PC-9 (cell line): ENCODE data around the gene HSPA12A. TPM values are rescaled to one million over a fixed set of nuclear protein-coding genes. Genes with fewer than 3 reads are reported as not detected.

ENCODE experiments used
- BruUV-seq: library from RNA; stranded (reverse); fragments of 400-500 nt; replicated peaks from 2 replicates; lab custom pipeline; 2021; lab: Mats Ljungman, UMichigan
- CTCF ChIA-PET: fragments of 300-600 bp; sonication (Branson Sonifier 250); formaldehyde crosslinking; loops from one replicate; lab custom pipeline; 2022; ENCODE audit warnings: antibody characterized with exemption; lab: Charles Lee
- POLR2A ChIA-PET: fragments of 300-600 bp; sonication (Branson Sonifier 250); formaldehyde crosslinking; loops from one replicate; lab custom pipeline; 2022; ENCODE audit warnings: antibody characterized with exemption; ENCODE audit not compliant: unreplicated experiment; lab: Charles Lee
- DNase-seq, 2 experiments: peaks; one replicate each; pipeline versions ENCODE4 v3.0.0 to v3.0.0-alpha.2; 2015 to 2022; ENCODE audit warnings: mixed read lengths in 1 of 2
- H2AFZ ChIP-seq: fragments of 200-600 bp; sonication (generic); 2 replicates; pipeline ENCODE4 v1.8.1; 2017; ENCODE audit warnings: antibody characterized with exemption
- H3F3A ChIP-seq: fragments of 200-600 bp; sonication (generic); 2 replicates; pipeline ENCODE4 v1.8.1; 2017; ENCODE audit warnings: antibody characterized with exemption, mild to moderate bottlenecking, low read depth; ENCODE audit not compliant: insufficient read depth
- H3K27ac ChIP-seq: fragments of 200-600 bp; sonication (generic); 2 replicates; pipeline ENCODE4 v1.6.1; 2016; ENCODE audit warnings: mixed run types
- H3K27me3 ChIP-seq: fragments of 200-600 bp; sonication (generic); 2 replicates; pipeline ENCODE4 v1.6.1; 2016; ENCODE audit warnings: low read depth, mixed run types; ENCODE audit not compliant: insufficient read depth
- H3K36me3 ChIP-seq: fragments of 200-600 bp; sonication (generic); 2 replicates; pipeline ENCODE4 v1.6.1; 2016; ENCODE audit warnings: low read depth, mixed run types
- H3K4me1 ChIP-seq: fragments of 200-600 bp; sonication (generic); replicated peaks from 2 replicates; pipeline ENCODE4 v1.6.1; 2016; ENCODE audit warnings: mixed run types; ENCODE audit not compliant: insufficient read depth
- H3K4me2 ChIP-seq: fragments of 200-600 bp; sonication (generic); 2 replicates; pipeline ENCODE4 v1.6.1; 2017; ENCODE audit warnings: mixed run types
- H3K4me3 ChIP-seq: fragments of 200-600 bp; sonication (generic); 2 replicates; pipeline ENCODE4 v1.6.1; 2016; ENCODE audit warnings: mixed run types
- H3K79me2 ChIP-seq: fragments of 200-600 bp; sonication (generic); 2 replicates; pipeline ENCODE4 v1.6.1; 2017; ENCODE audit warnings: low read depth, mixed run types
- H3K9me2 ChIP-seq: fragments of 200-600 bp; sonication (generic); 2 replicates; pipeline ENCODE4 v1.8.1; 2017; ENCODE audit warnings: mild to moderate bottlenecking; ENCODE audit not compliant: insufficient read depth
- H3K9me3 ChIP-seq: fragments of 200-600 bp; sonication (generic); 2 replicates; pipeline ENCODE4 v1.8.1; 2016; ENCODE audit warnings: low read depth; ENCODE audit not compliant: insufficient read depth
- H4K20me1 ChIP-seq: fragments of 200-600 bp; sonication (generic); 2 replicates; pipeline ENCODE4 v1.8.1; 2017; ENCODE audit not compliant: insufficient read depth
- EZH2 ChIP-seq: fragments of 200-600 bp; sonication (generic); IDR thresholded peaks from 2 replicates; pipeline ENCODE4 v1.8.0; 2017; ENCODE audit warnings: antibody characterized with exemption, low read depth
- intact Hi-C: fragments of 100-400 bp; cut with micrococcal nuclease; formaldehyde crosslinking; loops from one replicate; pipeline ENCODE4 v1.10.0; 2022; ENCODE audit not compliant: unreplicated experiment
- total RNA-seq: library from RNA; stranded (reverse); gene quantifications from 2 replicates; pipeline ENCODE4 v1.2.3, GENCODE V29; 2021
- TF ChIP-seq, protein P1 (sequence below): fragments of 200-600 bp; sonication (generic); conservative IDR thresholded peaks from 2 replicates; pipeline ENCODE4 v1.6.1; 2017; ENCODE audit warnings: mixed run types, antibody characterized with exemption, mild to moderate bottlenecking, moderate library complexity

Gene HSPA12A
- total RNA-seq, 1 experiment from 2014 or later = 12.1 TPM

DNA sequence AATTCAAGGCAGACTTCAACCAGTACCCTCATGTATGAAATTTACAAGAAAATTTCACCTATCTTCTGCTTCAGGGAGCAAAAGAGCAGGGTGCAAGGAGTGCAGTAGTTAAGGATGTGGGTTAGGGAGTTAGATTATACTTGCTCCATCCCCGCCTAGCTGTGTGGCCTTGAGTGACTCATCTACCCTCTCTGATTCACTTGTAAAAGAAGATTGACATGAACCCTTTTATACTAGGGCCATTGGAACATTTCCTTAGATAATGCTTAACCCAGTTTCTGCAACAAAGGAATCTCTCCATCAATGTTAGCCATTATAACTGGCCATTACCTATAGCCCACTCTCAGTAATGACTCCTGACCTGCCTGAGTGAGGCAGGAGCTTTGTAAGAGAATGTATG, 10.2 kb upstream of the HSPA12A start:
- Histone ChIP-seq H3K4me2 (no peak overlapping the region), H3K4me1 (peaks cover 13% of the 10 kb centered on the region), H3K4me3 (no peak overlapping the region), H4K20me1 (no peaks in the 10 kb centered on the region), H2AFZ (no peak overlapping the region), H3K36me3 (no peaks in the 10 kb centered on the region), H3K9me3 (no peaks in the 10 kb centered on the region), H3F3A (peaks cover 10% of the 10 kb centered on the region; the same call in 1 of the 2 replicates), H3K27me3 (no peaks in the 10 kb centered on the region), H3K79me2 (no peaks in the 10 kb centered on the region), H3K27ac (no peak overlapping the region), H3K9me2 (no peaks in the 10 kb centered on the region)
- TF ChIP-seq, protein P1, sequence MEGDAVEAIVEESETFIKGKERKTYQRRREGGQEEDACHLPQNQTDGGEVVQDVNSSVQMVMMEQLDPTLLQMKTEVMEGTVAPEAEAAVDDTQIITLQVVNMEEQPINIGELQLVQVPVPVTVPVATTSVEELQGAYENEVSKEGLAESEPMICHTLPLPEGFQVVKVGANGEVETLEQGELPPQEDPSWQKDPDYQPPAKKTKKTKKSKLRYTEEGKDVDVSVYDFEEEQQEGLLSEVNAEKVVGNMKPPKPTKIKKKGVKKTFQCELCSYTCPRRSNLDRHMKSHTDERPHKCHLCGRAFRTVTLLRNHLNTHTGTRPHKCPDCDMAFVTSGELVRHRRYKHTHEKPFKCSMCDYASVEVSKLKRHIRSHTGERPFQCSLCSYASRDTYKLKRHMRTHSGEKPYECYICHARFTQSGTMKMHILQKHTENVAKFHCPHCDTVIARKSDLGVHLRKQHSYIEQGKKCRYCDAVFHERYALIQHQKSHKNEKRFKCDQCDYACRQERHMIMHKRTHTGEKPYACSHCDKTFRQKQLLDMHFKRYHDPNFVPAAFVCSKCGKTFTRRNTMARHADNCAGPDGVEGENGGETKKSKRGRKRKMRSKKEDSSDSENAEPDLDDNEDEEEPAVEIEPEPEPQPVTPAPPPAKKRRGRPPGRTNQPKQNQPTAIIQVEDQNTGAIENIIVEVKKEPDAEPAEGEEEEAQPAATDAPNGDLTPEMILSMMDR = no peak
- TF ChIP-seq EZH2 = no peak
- intact Hi-C loops = no loop called here
- CTCF ChIA-PET = no interaction called here
- no peak for DNase-seq
- POLR2A ChIA-PET = no interaction called here
- no TSS peak for BruUV-seq

DNA sequence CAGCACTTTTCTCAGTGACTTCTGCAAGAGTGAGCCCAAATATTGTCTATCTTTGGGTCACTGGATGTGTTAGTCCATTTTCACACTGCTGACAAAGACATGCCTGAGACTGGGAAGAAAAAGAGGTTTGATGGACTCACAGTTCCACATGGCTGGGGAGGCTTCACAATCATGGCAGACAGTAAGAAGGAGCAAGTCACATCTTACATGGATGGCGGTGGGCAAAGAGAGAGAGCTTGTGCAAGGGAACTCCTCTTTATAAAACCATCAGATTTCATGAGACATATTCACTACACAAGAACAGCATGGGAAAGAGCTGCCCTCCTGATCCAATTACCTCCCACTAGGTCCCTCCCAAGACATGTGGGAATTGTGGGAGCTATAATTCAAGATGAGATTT, 6.1 kb upstream of the HSPA12A start:
- Histone ChIP-seq H3F3A (peaks cover 11% of the 10 kb centered on the region; the same call in 1 of the 2 replicates), H3K4me1 (peaks cover 18% of the 10 kb centered on the region), H3K79me2 (no peaks in the 10 kb centered on the region), H3K36me3 (no peaks in the 10 kb centered on the region), H3K27me3 (no peaks in the 10 kb centered on the region), H3K4me2 (peak overlapping the region; percentile 28; the same call in 1 of the 2 replicates), H3K9me2 (no peaks in the 10 kb centered on the region), H4K20me1 (no peaks in the 10 kb centered on the region), H3K9me3 (no peaks in the 10 kb centered on the region), H3K27ac (no peak overlapping the region), H2AFZ (no peak overlapping the region), H3K4me3 (no peak overlapping the region)
- BruUV-seq = no TSS peak
- intact Hi-C loops = no loop called here
- no peak for DNase-seq
- POLR2A ChIA-PET = no interaction called here
- CTCF ChIA-PET = no interaction called here
- TF ChIP-seq, protein P1 = no peak
- no peak for TF ChIP-seq EZH2

DNA sequence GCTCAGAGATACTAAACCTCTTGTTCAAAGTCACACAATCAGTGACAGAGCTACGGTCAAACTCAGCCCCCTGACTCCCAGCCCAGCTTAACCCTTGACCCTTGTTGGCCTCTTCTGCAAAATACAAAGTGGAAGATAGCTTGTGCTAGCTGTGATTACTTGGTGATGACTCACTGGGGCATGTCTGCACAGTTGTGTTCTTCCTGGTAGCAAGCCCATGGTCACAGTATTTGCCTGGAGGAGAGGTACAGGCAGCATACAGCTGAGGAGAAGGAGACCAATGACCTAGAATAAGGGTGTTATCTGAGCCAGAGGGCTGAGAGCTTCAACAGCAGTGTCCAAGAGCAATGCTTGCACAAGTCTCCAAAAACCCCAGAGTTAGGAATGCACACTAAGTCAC, 5.7 kb upstream of the HSPA12A start:
- CTCF ChIA-PET = no interaction called here
- Histone ChIP-seq H3K4me2 (peak overlapping the region; percentile 28; the same call in 1 of the 2 replicates), H3K4me1 (peaks cover 22% of the 10 kb centered on the region), H3K79me2 (no peaks in the 10 kb centered on the region), H2AFZ (no peak overlapping the region), H3K9me3 (no peaks in the 10 kb centered on the region), H3K27me3 (no peaks in the 10 kb centered on the region), H4K20me1 (no peaks in the 10 kb centered on the region), H3K4me3 (no peak overlapping the region), H3K27ac (no peak overlapping the region), H3K9me2 (no peaks in the 10 kb centered on the region), H3F3A (peaks cover 14% of the 10 kb centered on the region; the same call in 1 of the 2 replicates), H3K36me3 (no peaks in the 10 kb centered on the region)
- POLR2A ChIA-PET = no interaction called here
- peak; percentile 37 to 74 for DNase-seq
- BruUV-seq = no TSS peak
- intact Hi-C loops = no loop called here
- TF ChIP-seq EZH2 = no peak
- TF ChIP-seq, protein P1 = no peak
